ENCODE measurements around the gene KRT80.

Gene KRT80

GRCh38 chr12:52195065-52195730 is 3.4 kb upstream of the KRT80 start:
- no peak for DNase-seq

GRCh38 chr12:52193991-52194390 is 2.2 kb upstream of the KRT80 start:
- DNase-seq = no peak

DNA sequence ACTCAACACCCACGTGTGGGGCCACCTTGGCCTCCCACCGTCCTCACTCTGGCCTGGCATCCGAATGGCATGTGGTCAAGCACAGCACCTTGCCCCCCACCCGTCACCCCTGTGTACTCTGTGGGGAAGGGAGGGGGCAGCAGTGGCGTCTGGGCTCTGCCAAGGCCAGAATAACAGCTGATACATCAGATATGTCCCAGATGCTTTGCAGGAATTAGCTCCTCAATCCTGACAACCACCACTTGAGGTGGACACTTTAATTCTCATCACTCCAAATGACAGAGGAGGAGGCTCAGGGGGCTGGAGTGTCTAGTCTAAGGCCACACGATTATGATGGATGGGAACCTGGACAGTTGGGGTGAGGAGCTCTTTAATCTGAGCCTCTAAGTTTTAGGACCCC is 1.7 kb upstream of the KRT80 start:
- no peak for DNase-seq

- DNase-seq = no peak
These were observed 719 bp downstream of the KRT80 start for GRCh38 chr12:52190860-52191729.

DNA sequence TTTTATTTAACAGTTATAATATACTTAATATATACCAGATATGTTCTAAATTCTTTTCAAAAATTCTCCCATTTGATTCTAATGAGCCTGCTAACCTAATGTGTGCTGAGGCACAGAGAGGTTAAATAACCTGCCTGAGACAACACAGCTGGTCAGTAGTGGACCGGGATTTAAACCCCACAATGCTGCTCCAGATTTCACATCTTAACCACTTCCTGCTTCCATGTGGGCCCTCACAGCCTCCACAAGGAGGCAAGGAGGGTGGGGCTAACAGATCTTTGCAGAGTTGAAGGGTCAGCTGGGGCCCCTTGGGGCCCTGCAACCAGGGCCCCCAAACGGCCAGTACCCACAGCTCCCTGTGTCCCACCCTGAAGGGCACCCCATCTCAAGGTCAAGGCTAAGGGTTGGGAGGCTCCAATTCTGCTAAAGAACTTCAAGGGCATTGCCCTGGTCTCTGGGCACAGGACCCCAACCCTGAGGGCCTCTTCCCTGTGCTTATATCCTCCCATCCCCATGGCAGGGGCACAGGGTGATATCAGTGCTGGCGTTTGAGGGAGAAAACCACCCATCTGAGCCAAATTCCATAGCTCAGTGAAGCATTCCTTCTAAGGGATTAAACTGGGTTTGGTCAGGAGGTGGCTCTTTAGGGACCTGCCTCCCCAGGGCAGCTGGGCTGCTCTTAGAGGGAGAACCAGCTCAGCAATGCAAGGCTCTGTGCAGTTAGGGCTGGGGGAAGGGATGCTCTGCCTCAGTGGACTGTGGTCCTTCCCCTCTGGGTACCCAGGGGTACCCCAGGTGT is 2.2 kb downstream of the KRT80 start:
- no peak for DNase-seq

DNA sequence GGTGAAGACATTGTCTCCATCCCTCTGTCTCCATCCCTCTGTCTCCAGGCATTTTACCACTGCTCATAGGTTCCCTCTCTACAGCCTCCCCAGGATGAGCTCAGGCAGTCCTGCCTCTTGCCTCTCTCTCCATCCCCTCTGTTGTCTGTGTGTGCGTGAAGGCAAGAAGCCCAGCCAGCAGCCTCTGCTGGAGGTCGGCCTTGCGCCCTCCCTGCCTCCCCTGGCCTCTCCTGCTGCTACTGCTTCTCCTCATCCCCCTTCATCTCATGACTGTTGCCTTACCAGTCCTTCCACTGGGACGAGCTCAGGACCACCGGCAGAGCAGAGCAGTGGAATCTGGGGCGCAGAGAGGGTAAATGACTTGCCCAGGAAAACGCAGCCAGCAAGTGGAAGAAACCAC is 3.2 kb downstream of the KRT80 start:
- DNase-seq = no peak

DNA sequence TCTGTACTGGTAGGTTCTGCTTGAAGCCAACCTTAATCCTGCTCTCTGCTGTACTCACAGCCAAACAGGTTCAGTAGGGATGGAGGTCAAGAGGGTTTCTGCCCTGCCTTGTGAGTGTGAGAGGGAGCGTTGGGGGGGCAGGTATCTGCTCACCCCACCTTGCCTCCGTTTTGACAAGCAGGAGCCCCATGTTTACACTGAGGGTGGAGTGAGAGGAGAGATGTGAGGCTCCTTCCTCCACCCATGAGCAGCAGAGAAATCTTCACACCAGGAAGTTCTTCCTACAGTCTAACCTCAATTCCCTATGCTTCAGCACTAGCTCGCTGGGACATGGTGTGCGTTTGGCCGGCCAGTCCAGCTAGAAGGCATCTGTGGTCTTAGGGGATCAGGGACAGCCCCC is 4.2 kb downstream of the KRT80 start:
- no peak for DNase-seq

DNA sequence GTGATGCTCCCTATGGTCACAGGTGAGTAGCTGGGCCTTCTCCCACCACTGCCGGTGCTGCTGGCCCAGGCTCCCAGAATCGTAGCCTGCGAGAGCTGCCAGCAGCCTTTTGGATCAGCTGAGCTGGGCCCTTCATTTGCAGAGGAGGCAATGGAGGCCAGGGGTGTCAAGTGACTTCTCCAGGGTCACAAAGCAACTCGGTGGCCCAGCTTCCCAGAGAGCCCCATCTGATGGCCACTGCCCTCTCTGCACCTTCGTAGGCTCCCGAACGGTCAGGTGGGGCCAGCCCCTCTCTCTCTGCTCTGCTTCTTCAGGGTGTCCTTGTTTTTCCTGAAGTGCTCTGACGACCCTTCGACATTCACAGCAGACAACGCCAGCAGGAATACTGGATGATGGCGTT is 4.6 kb downstream of the KRT80 start:
- no peak for DNase-seq

DNA sequence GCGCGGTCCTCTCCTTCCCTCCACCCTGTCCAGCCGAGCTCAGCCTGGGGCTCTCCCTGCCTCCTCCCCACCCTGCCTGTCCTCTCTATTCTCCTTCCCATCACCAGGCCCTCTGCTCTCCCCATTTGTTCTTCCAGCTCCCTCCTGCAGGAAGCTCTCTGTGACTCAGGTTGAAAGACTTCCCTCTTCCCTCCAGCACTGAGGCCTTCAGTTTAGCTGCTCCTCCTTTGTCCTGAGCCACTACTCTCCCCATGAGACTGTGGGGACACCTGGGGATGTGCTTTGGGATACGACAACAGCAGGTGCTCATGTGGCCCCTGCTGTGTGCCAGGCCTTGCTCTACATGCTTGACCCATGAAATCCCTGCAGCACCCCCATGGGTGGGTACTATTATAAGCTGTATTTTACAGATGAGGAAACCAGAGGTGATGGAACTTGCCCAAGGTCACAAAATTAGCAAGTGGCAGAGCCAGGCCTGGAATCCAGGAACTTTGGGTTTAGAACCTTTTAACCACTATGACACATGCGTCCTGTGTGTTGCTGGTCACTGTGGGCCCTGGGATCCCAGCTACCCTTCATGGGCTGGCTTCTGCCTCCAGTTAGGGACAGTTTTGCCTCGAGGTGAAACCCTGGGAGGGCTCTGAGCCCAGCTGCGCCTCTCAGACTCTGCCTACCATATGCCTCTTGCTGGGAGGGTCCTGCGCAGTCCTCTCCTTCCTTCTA is 5.5 kb downstream of the KRT80 start:
- no peak for DNase-seq

DNA sequence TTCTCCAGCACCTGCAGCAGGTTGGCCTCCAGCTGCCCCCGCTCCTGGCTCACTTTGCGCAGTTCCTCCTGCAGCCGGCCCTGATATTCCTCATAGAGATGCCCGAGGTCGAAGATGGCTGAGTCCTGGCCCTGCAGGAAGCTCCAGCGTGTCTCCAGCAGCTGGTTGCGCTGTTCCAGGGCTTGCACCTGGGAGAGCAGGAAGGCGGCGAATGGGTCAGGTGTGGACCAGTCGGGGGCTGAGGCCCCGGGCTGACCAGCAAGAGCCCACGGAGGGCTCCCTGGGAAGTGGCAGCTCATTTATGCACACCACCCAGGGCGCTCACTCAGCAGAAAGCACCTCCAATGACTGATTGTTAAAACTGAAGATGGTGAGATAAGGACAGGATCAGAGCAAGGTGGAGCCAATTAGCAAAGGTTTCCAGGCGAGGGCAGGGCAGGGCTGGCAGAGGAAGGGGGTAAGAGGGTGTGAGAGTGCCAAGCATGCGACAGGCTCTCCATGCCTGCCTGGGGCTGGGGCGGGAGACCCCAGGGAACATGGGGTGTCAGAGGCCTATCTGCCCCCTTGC is 6.3 kb downstream of the KRT80 start:
- no peak for DNase-seq

- DNase-seq = no peak
These were observed 7.0 kb downstream of the KRT80 start for GRCh38 chr12:52184813-52185212.

GRCh38 chr12:52183971-52184370 is 7.8 kb downstream of the KRT80 start:
- no peak for DNase-seq

DNA sequence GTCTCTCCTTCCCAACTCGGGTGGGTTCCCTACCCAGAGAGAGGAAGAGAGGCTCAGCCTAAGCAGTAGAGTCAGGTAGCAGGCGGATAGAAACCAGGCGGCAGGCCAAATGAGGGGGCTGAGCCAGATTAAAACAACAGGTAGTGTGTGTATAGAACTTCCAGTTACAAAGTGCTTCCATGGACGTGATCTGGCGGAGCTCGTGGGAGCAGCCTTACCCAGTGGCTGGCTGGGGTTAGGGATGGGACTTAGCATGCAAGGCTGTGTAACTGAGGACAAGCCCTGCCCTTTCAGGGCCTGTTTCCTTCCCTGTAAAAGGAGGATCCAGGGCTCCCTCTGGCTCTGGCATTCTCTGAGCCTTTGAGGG is 8.3 kb downstream of the KRT80 start:
- no peak for DNase-seq

DNA sequence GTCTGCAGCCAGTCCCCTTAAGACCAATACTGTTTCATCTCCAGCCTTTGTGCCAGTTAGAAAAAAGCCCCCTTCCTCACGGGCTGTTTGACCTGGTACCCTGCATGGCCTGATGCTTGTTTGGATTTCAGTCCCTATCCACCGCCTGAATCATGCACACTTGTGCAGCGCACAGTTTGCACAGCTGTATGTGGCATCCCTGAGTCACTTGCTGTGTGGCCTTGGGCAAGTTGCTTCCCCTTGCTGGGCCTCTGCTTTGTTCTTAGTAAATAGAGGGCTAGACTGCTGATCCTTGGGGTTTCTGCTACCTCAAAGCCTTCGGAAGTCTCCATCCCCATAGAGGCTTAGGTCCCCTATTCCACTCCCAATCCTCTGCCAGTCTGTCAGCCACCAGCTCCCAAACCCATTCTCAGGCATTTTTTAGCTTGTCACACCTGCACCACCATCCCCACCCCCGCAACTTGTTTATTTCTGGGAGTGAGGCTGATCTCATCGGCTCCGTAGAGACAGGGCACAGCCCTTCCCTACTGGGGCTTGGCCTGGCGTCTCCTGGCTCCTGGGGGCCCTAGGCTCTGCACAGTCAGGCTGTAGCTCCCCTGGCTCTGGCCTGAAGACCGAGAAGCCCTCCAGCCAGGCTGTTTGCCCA is 8.8 kb downstream of the KRT80 start:
- no peak for DNase-seq

DNA sequence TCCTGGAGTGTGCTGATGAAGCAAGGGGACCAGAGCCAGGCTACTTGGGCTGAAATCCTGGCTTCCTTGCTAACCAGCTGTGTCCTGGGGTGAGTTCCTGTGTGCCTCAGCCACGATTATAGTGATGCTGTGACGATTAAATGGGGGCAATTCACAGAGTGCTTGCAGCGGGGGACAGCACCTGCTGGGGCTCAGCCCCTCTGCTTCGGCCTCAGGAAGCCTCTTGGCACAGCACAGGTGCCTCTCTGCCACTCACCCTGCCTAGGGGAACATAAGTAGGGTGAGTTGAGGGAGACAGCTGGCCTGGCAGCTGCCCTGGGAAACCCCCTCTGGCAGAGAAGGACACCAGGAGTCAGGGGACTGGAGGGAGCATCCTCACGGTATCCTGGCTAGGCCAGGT is 9.4 kb downstream of the KRT80 start:
- no peak for DNase-seq

- DNase-seq = no peak
These were observed 10.1 kb downstream of the KRT80 start for GRCh38 chr12:52181746-52182145.

DNA sequence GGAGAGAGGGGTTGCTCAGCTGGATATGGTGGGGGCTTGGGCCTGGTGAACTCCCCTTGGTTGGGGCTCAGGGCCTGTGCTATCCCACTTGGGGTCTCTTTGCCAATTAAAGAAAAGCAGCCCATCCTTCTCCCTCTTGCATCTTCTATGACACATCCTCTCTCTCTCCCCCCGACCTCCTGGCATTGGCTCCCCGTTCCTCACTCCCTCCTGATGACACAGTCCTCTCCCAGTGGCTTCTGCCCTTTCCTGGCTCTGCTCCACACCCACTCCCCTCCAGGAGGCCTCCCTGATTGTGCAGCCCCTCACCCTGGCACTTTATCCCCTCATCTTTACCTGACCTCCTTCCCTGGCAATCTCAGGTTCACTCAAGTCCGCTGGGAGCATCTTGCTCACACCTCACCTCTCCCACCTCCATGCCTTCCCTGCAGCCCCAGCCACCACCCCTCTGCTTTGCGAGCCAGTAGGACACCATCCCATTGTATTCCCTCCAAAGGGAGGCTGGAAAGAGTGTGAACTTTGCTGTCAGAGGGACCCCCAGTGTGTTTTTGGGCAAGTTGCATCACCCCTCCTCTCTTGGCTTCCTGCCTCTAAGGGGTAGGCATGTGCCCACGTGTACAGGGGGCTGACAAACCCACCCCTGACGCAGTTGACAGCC is 10.7 kb downstream of the KRT80 start:
- no peak for DNase-seq

DNA sequence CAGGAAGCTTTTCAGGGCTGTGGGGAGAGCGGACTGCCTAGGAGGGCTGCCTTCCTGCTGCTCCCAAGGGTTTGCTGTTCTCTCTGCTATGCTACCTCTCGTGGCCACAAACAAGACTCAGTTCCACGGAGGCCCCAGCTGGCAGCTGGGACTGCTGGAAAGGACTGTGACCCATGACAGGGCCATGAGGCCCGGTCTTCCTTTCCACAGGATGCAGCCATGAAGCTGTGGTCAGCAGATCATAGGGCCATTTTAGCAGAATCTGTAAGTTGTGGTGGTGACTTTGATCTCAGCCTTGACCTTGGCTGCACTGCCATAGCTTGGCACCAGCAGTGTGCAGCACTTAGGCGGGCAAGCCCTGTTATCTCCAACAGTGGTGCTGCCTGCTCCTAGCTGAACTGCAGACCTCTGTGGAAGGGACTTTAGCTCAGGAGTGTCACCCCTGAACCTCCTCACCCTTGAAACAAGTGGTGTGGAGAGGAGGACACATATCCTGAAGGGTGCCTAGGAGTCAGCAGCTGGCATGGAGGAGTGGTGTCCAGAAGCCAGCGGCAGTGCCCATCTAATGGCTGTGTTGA is 12.3 kb downstream of the KRT80 start:
- DNase-seq = no peak

DNA sequence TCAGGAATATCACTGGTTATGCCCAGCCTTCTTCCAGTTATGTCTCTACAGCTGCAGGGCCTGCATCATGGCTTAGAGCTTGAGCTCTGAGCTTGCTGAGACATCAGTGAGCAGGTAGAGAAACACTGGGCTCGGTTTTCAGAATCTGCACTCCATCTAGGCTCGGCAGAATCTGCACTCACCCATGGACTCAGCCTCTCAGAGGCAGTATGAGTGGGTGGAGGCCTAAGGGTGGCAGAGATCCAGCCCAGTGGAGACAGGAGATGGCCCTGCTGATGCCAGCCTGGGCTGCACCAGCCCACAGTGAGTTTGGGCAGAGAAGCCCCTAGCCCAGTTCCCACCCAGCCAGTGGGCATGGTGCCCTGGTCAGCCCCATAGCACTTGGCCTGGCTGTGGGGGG is 12.8 kb downstream of the KRT80 start:
- DNase-seq = no peak

GRCh38 chr12:52178443-52178842 is 13.4 kb downstream of the KRT80 start:
- no peak for DNase-seq

Measured in activated CD8-positive, alpha-beta memory T cell treated with anti-CD3 and anti-CD28 coated beads, Interleukin-2, amount 50 U/mL, for 4 hours (primary cell).